ENCODE results near the gene ZNF827. TPM values are rescaled to one million over a fixed set of nuclear protein-coding genes. Genes with fewer than 3 reads are reported as not detected.

ZNF827 gene
- total RNA-seq, 1 donor from 2014 or later: 50.2 TPM

DNA sequence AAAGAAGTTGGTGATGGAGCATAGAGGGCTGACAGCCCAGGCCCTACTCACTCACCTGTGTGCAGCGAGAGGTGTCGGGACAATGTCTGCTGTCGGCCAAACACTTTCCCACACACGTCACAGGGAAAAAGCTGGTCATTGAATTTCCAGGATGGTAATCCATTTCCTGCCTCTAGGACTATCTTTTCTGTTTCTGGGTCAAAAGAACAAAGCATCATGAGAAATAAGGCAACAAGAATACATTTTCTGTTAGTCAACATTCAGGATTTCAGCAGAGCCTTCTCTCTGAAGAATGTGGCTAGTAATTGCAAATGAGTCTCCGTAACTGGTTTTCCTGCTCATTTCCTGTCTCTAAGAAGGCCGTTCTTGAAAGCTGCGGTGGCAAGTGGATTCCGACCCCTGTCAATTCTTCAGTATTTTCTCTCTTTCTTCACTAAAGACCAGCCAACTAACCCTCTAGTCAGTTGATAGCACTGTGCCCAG, 159.3 kb downstream of the ZNF827 start:
- no peaks in the 10 kb centered on the region for H3K27me3 Mint-ChIP-seq
- H3K36me3 Mint-ChIP-seq (ENCODE audit: insufficient read depth): peaks cover 31% of the 10 kb centered on the region
- peaks cover 7% of the 10 kb centered on the region for H3K4me1 Mint-ChIP-seq (ENCODE audit: low read depth)
- DNase-seq (ENCODE audit: low spot score, unreplicated experiment): no peak
- H3K27ac Mint-ChIP-seq: no peak overlapping the region
- H3K9me3 Mint-ChIP-seq (ENCODE audit: low read depth): no peaks in the 10 kb centered on the region
- TF ChIP-seq, protein P1, sequence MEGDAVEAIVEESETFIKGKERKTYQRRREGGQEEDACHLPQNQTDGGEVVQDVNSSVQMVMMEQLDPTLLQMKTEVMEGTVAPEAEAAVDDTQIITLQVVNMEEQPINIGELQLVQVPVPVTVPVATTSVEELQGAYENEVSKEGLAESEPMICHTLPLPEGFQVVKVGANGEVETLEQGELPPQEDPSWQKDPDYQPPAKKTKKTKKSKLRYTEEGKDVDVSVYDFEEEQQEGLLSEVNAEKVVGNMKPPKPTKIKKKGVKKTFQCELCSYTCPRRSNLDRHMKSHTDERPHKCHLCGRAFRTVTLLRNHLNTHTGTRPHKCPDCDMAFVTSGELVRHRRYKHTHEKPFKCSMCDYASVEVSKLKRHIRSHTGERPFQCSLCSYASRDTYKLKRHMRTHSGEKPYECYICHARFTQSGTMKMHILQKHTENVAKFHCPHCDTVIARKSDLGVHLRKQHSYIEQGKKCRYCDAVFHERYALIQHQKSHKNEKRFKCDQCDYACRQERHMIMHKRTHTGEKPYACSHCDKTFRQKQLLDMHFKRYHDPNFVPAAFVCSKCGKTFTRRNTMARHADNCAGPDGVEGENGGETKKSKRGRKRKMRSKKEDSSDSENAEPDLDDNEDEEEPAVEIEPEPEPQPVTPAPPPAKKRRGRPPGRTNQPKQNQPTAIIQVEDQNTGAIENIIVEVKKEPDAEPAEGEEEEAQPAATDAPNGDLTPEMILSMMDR (IDR thresholded peaks at IDR 0.05; ENCODE audit: unreplicated experiment): no peak
- H3K4me3 Mint-ChIP-seq (ENCODE audit: low read depth): no peak overlapping the region

DNA sequence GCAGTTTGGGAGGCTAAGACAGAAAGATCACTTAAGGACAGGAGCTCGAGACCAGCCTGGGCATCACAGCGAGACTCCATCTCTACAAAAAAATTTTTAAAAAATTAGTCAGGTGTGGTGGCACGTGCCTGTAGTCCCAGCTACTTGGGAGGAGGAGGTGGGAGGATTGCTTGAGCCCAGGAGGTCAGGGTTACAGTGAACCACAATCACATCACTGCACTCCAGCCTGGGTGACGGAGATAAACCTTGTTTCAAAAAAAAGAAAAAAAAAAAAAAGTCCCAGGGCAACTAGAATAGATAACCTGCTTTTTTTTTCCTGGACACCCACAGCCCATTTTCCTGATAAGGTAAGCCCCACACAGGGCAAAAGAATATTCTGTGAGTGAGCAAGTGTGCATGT, 162.4 kb downstream of the ZNF827 start:
- DNase-seq (ENCODE audit: low spot score, unreplicated experiment): no peak
- Mint-ChIP-seq H3K4me3 (ENCODE audit: low read depth) (no peak overlapping the region), H3K4me1 (ENCODE audit: low read depth) (no peaks in the 10 kb centered on the region), H3K27ac (no peak overlapping the region), H3K9me3 (ENCODE audit: low read depth) (no peaks in the 10 kb centered on the region), H3K36me3 (ENCODE audit: insufficient read depth) (peaks cover 22% of the 10 kb centered on the region), H3K27me3 (no peaks in the 10 kb centered on the region)
- TF ChIP-seq, protein P1 (IDR thresholded peaks at IDR 0.05; ENCODE audit: unreplicated experiment): no peak

DNA sequence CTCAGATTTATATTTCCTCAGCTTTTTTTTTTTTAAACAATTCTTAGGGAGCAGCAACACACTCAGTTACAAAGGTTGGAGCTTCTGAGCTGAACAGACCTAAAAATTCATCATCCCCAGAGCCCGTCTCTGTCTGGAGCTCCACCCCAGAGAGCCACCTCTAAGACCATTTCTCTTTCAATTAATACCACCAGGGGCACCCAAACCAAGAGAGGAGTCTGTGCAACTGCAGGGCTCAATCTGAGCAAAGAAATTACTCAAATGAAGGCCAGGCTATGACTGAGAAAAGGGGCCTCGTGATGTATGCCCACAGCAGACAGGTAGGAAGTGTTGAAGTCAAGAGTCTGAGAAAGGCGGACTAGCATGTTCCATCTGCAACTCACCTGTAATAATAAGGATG, 163.2 kb downstream of the ZNF827 start:
- H3K36me3 Mint-ChIP-seq (ENCODE audit: insufficient read depth): peaks cover 20% of the 10 kb centered on the region
- no peak for DNase-seq (ENCODE audit: low spot score, unreplicated experiment)

DNA sequence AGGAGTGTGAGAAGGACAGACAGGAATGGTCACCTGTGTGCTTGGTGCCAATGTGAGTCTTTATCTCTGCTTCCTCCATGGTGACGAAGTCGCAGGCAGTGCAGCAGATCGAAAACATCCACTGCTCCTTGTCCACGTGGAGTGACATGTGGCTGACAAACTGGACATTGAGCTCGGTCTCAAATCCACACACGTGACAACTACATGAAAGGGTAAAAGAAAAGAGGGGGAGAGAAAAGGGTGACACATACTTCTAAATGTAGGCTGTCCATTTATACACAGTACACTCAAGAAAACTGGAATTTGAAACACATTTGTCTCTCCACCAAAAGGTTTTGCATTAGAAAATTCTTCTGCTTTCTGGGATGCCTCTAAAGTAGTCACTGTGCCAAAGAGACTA, 164.2 kb downstream of the ZNF827 start:
- H3K9me3 Mint-ChIP-seq (ENCODE audit: low read depth): no peaks in the 10 kb centered on the region
- H3K27me3 Mint-ChIP-seq: no peaks in the 10 kb centered on the region
- H3K36me3 Mint-ChIP-seq (ENCODE audit: insufficient read depth): peaks cover 19% of the 10 kb centered on the region
- TF ChIP-seq, protein P1 (IDR thresholded peaks at IDR 0.05; ENCODE audit: unreplicated experiment): no peak
- no peak overlapping the region for H3K27ac Mint-ChIP-seq
- H3K4me3 Mint-ChIP-seq (ENCODE audit: low read depth): no peak overlapping the region
- DNase-seq (ENCODE audit: low spot score, unreplicated experiment): no peak
- no peaks in the 10 kb centered on the region for H3K4me1 Mint-ChIP-seq (ENCODE audit: low read depth)

More for the DNA sequence above, 163.2 kb downstream of the ZNF827 start:
- no peaks in the 10 kb centered on the region for H3K9me3 Mint-ChIP-seq (ENCODE audit: low read depth)
- TF ChIP-seq, protein P1 (IDR thresholded peaks at IDR 0.05; ENCODE audit: unreplicated experiment): no peak
- peak overlapping the region; percentile 20 for H3K27ac Mint-ChIP-seq
- H3K4me3 Mint-ChIP-seq (ENCODE audit: low read depth): no peak overlapping the region
- H3K4me1 Mint-ChIP-seq (ENCODE audit: low read depth): no peaks in the 10 kb centered on the region
- no peaks in the 10 kb centered on the region for H3K27me3 Mint-ChIP-seq

DNA sequence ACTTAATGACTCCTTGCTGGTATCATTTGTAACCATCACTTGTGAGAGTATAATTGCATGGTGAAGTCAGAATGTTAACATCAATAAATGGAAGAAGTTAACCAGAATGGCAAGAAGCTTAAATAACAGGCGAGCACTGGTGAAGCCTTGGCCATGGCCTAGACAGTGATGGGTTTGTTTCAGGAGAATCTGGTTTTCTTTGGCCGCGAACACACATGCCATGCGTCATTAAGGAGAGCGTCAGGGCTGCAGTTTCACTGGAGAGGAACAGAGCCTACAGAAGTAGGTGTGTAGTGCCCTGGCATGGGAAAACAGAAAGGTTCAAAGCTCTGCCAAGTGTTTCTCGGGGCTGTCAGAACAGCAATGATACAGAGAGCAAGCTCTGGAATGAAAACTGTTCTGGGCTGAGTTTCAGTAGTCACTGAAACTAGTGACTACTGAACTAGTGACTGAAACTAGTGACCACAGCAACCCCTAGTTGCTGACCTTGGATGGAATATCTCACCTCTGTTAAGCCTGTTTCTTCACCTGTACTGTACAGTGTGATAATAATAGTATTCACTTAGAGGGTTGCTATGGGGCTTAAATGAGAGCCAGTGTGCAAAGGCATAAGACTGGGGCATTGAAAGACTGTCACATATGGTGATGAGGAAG, 164.9 kb downstream of the ZNF827 start:
- DNase-seq (ENCODE audit: low spot score, unreplicated experiment): no peak
- Mint-ChIP-seq H3K27ac (no peak overlapping the region), H3K9me3 (ENCODE audit: low read depth) (no peaks in the 10 kb centered on the region), H3K4me3 (ENCODE audit: low read depth) (no peak overlapping the region), H3K4me1 (ENCODE audit: low read depth) (no peaks in the 10 kb centered on the region), H3K36me3 (ENCODE audit: insufficient read depth) (peaks cover 16% of the 10 kb centered on the region), H3K27me3 (no peaks in the 10 kb centered on the region)
- TF ChIP-seq, protein P1 (IDR thresholded peaks at IDR 0.05; ENCODE audit: unreplicated experiment): no peak

Measured in progenitor cell of endocrine pancreas (in vitro differentiated cells).